Liver (tissue), 9 donors: ENCODE measurements around the gene OOSP2. TPM values are rescaled to one million over a fixed set of nuclear protein-coding genes. Genes with fewer than 3 reads are reported as not detected.
"Not testable (repeated sequence)": the region's sequence is repeated elsewhere in the genome, so short reads cannot be mapped to it uniquely, and the experiment has no call there.

ENCODE experiments used
- DNase-seq: peaks from one replicate; pipeline ENCODE4 v3.0.0-alpha.2; 2017; ENCODE audit warnings: low spot score
- H3K27ac ChIP-seq, 2 donors: one replicate each; pipeline ENCODE4 v1.7.0; 2013; ENCODE audit warnings: inconsistent platforms in 2 of 2, low read length in 2 of 2, control low read depth in 1 of 2, low read depth in 1 of 2, mild to moderate bottlenecking in 1 of 2
- H3K27me3 ChIP-seq, 4 donors: one replicate each; pipeline versions ENCODE4 v1.6.1 to v1.7.0; 2013; ENCODE audit warnings: low read length in 3 of 4, inconsistent platforms in 1 of 4, mild to moderate bottlenecking in 1 of 4, moderate library complexity in 1 of 4; ENCODE audit not compliant: control insufficient read depth in 4 of 4, insufficient read depth in 4 of 4
- H3K36me3 ChIP-seq, 4 donors: one replicate each; pipeline versions ENCODE4 v1.6.1 to v1.7.0; 2013; ENCODE audit warnings: low read length in 3 of 4, mild to moderate bottlenecking in 3 of 4, low read depth in 1 of 4, moderate library complexity in 1 of 4; ENCODE audit not compliant: control insufficient read depth in 4 of 4, insufficient read depth in 3 of 4
- H3K4me1 ChIP-seq, 4 donors: one replicate each; pipeline versions ENCODE4 v1.6.1 to v1.7.0; 2013; ENCODE audit warnings: low read length in 3 of 4, mild to moderate bottlenecking in 3 of 4, moderate library complexity in 1 of 4; ENCODE audit not compliant: control insufficient read depth in 4 of 4, insufficient read depth in 4 of 4
- H3K4me3 ChIP-seq, 3 donors: one replicate each; pipeline versions ENCODE4 v1.6.1 to v1.7.0; 2013; ENCODE audit warnings: low read length in 3 of 3, control low read depth in 1 of 3, low read depth in 1 of 3, mild to moderate bottlenecking in 1 of 3
- H3K9ac ChIP-seq, 2 donors: one replicate each; pipeline ENCODE4 v1.7.0; 2013; ENCODE audit warnings: low read length in 2 of 2, mild to moderate bottlenecking in 2 of 2, moderate library complexity in 2 of 2, control low read depth in 1 of 2, low read depth in 1 of 2
- H3K9me3 ChIP-seq, 4 donors: one replicate each; pipeline versions ENCODE4 v1.6.1 to v1.7.0; 2013; ENCODE audit warnings: low read length in 3 of 4; ENCODE audit not compliant: control insufficient read depth in 4 of 4
- EGR1 ChIP-seq, 2 donors: IDR thresholded peaks; 2 replicates each; pipeline ENCODE4 v1.6.1; 2016 to 2018; ENCODE audit warnings: antibody characterized with exemption in 2 of 2, low read depth in 2 of 2
- FOXA1 ChIP-seq: IDR thresholded peaks from 2 replicates; pipeline ENCODE4 v1.6.1; 2016; ENCODE audit warnings: antibody characterized with exemption
- FOXA2 ChIP-seq: IDR thresholded peaks from 2 replicates; pipeline ENCODE4 v1.6.1; 2016; ENCODE audit warnings: antibody characterized with exemption
- GABPA ChIP-seq, 2 donors: IDR thresholded peaks in 1 of 2; conservative IDR thresholded peaks in 1 of 2; 2 replicates each; pipeline ENCODE4 v1.6.1; 2016; ENCODE audit warnings: antibody characterized with exemption in 2 of 2, mild to moderate bottlenecking in 1 of 2, moderate library complexity in 1 of 2
- HNF4A ChIP-seq, 2 donors: conservative IDR thresholded peaks; 2 replicates each; pipeline ENCODE4 v1.6.1; 2016; ENCODE audit warnings: antibody characterized with exemption in 2 of 2, mild to moderate bottlenecking in 2 of 2
- HNF4G ChIP-seq: IDR thresholded peaks from 2 replicates; pipeline ENCODE4 v1.6.1; 2016; ENCODE audit warnings: antibody characterized with exemption
- JUND ChIP-seq, 2 donors: IDR thresholded peaks; 2 replicates each; pipeline ENCODE4 v1.6.1; 2016; ENCODE audit warnings: antibody characterized with exemption in 2 of 2
- RAD21 ChIP-seq, 2 donors: IDR thresholded peaks; 2 replicates each; pipeline ENCODE4 v1.6.1; 2016; ENCODE audit warnings: antibody characterized with exemption in 2 of 2, mild to moderate bottlenecking in 2 of 2
- RXRA ChIP-seq, 2 donors: IDR thresholded peaks; 2 replicates each; pipeline ENCODE4 v1.6.1; 2017 to 2018; ENCODE audit warnings: antibody characterized with exemption in 2 of 2, mild to moderate bottlenecking in 1 of 2
- TAF1 ChIP-seq: conservative IDR thresholded peaks from 2 replicates; pipeline ENCODE4 v1.6.1; 2016; ENCODE audit warnings: antibody characterized with exemption, mild to moderate bottlenecking
- YY1 ChIP-seq: IDR thresholded peaks from 2 replicates; pipeline ENCODE4 v1.6.1; 2016; ENCODE audit warnings: antibody characterized with exemption, mild to moderate bottlenecking
- WGBS: extraction: QIAGEN DNeasy Blood & Tissue Kit; methylation state at CpG from one replicate; pipeline ENCODE4 v1.1.7; 2013; 5-methylcytosine and 5-hydroxymethylcytosine counted together
- polyA plus RNA-seq, 2 donors: library from polyadenylated mRNA; stranded (reverse) in 1 of 2; unstranded in 1 of 2; fragments of 200-250 nt in 1 of 2; fragments of >200 nt in 1 of 2; fragmentation: Nextera tagmentation in 1 of 2; extraction: Ambion mirVana in 1 of 2; gene quantifications; one replicate each; pipeline versions ENCODE4 v1.2.1 to v1.2.3, GENCODE V29; 2013 to 2015
- total RNA-seq, 2 donors: library from RNA; depleted of rRNA; stranded (reverse); fragments of >200 nt; gene quantifications; one replicate each; pipeline ENCODE4 v1.2.3, GENCODE V29; 2014
- TF ChIP-seq, protein P1 (sequence below): IDR thresholded peaks from 2 replicates; pipeline ENCODE4 v1.6.1; 2016; ENCODE audit warnings: antibody characterized with exemption
- TF ChIP-seq, protein P2 (sequence below): fragments of 150-350 bp; IDR thresholded peaks from 2 replicates; pipeline ENCODE4 v1.5.1; 2017; ENCODE audit warnings: improper control_type of control experiment, low read depth, low read length; ENCODE audit not compliant: missing input control
- TF ChIP-seq, protein P3 (sequence below): IDR thresholded peaks from 2 replicates; pipeline ENCODE4 v1.6.1; 2016; ENCODE audit warnings: antibody characterized with exemption, mild to moderate bottlenecking
- donor health status: healthy.
- donor health status: healthy.
- donor health status: healthy.
- donor health status: healthy.
- donor health status: healthy.

Gene OOSP2
- total and polyA plus RNA-seq, 4 donors: not detected

DNA sequence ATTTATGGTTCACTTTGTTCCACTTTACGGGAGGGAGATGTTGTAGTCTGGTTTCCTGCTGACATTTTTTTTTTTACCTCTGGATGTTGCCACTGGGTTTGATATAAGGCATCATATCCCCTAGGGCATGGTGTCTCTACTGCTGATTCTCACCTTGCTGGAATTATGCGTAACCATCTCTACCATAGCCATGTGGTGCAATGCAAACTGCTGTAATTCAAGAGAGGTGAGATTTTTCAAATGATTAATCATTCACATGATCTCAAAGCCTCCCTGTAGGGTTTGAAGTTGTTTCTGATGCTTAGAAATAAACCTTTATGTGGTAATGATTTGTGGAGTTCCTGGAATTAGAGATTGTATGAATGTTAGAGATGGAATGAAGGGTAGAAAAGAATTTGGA is 29.2 kb downstream of the OOSP2 start:
- Histone ChIP-seq H3K9ac (no peak overlapping the region), H3K9me3 (no peaks in the 10 kb centered on the region), H3K4me1 (no peaks in the 10 kb centered on the region), H3K36me3 (no peaks in the 10 kb centered on the region), H3K27ac (no peak overlapping the region), H3K4me3 (no peak overlapping the region), H3K27me3 (no peaks in the 10 kb centered on the region)
- DNase-seq: no peak
- 72% methylated on average over 2 of the region's 2 CpGs for WGBS
- TF ChIP-seq HNF4G (no peak), EGR1 (IDR thresholded peaks at IDR 0.05; ENCODE audit: low read depth in 2 of 2) (no peak), FOXA2 (no peak), RXRA (IDR thresholded peaks at IDR 0.05) (no peak), FOXA1 (no peak), JUND (IDR thresholded peaks at IDR 0.05) (no peak)
- TF ChIP-seq, protein P1, sequence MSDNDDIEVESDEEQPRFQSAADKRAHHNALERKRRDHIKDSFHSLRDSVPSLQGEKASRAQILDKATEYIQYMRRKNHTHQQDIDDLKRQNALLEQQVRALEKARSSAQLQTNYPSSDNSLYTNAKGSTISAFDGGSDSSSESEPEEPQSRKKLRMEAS: no peak

DNA sequence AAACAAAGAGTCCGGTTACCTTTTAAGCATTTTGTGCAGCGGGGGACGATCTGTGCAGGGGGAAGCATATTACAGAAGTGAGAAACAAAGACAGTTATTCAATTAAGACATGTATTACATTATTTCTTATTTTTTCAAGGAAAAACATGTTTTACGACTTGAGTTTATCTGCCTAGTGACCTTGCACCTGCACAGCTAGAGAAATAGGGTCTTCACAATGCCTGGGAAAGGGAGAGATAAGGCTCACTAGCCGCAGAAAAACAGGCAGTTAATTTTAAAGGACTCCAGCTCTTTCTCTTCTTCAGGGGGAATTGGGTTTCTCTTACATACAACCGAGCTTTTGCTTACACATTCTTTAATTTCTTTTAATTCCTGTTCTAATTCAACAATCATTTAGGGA is 31.4 kb downstream of the OOSP2 start:
- H3K9ac ChIP-seq, H3K9me3 ChIP-seq, H3K4me3 ChIP-seq, H3K27me3 ChIP-seq, DNase-seq, H3K36me3 ChIP-seq, H3K27ac ChIP-seq, H3K4me1 ChIP-seq: not testable (repeated sequence)
- 78% methylated on average over 6 of the region's 6 CpGs for WGBS

DNA sequence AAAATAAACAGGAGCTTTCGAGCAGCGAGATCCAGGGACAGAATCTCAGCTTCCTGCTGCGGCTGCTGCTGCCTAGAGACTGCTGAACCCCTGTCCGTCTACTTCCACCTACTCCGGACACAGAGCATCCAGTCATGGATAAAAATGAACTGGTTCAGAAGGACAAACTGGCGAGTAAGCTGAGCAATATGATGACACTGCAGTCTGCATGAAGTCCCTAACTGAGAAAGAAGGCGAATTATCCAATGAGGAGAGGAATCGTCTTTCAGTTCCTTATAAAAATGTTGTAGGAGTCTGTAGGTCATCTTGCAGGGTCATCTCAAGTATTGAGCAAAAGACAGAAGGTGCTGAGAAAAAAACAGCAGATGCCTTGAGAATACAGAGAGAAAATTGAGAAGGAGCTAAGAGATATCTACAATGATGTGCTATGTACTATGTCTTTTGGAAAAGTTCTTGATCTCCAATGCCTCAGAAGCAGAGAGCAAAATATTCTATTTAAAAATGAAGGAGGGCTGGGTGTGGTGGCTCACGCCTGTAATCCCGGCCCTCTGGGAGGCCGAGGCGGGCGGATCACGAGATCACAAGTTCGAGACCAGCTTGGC is 37.1 kb downstream of the OOSP2 start:
- H3K4me1 ChIP-seq: no peaks in the 10 kb centered on the region
- DNase-seq: no peak
- TF ChIP-seq GABPA (IDR thresholded peaks at IDR 0.05 in 1 of 2, conservative IDR thresholded peaks at IDR 0.05 in 1 of 2) (no peak), TAF1 (no peak), HNF4A (conservative IDR thresholded peaks at IDR 0.05) (no peak), EGR1 (IDR thresholded peaks at IDR 0.05; ENCODE audit: low read depth in 2 of 2) (no peak), RAD21 (IDR thresholded peaks at IDR 0.05) (no peak), HNF4G (no peak), YY1 (no peak)
- TF ChIP-seq, protein P2, sequence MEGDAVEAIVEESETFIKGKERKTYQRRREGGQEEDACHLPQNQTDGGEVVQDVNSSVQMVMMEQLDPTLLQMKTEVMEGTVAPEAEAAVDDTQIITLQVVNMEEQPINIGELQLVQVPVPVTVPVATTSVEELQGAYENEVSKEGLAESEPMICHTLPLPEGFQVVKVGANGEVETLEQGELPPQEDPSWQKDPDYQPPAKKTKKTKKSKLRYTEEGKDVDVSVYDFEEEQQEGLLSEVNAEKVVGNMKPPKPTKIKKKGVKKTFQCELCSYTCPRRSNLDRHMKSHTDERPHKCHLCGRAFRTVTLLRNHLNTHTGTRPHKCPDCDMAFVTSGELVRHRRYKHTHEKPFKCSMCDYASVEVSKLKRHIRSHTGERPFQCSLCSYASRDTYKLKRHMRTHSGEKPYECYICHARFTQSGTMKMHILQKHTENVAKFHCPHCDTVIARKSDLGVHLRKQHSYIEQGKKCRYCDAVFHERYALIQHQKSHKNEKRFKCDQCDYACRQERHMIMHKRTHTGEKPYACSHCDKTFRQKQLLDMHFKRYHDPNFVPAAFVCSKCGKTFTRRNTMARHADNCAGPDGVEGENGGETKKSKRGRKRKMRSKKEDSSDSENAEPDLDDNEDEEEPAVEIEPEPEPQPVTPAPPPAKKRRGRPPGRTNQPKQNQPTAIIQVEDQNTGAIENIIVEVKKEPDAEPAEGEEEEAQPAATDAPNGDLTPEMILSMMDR: no peak
- TF ChIP-seq, protein P3, sequence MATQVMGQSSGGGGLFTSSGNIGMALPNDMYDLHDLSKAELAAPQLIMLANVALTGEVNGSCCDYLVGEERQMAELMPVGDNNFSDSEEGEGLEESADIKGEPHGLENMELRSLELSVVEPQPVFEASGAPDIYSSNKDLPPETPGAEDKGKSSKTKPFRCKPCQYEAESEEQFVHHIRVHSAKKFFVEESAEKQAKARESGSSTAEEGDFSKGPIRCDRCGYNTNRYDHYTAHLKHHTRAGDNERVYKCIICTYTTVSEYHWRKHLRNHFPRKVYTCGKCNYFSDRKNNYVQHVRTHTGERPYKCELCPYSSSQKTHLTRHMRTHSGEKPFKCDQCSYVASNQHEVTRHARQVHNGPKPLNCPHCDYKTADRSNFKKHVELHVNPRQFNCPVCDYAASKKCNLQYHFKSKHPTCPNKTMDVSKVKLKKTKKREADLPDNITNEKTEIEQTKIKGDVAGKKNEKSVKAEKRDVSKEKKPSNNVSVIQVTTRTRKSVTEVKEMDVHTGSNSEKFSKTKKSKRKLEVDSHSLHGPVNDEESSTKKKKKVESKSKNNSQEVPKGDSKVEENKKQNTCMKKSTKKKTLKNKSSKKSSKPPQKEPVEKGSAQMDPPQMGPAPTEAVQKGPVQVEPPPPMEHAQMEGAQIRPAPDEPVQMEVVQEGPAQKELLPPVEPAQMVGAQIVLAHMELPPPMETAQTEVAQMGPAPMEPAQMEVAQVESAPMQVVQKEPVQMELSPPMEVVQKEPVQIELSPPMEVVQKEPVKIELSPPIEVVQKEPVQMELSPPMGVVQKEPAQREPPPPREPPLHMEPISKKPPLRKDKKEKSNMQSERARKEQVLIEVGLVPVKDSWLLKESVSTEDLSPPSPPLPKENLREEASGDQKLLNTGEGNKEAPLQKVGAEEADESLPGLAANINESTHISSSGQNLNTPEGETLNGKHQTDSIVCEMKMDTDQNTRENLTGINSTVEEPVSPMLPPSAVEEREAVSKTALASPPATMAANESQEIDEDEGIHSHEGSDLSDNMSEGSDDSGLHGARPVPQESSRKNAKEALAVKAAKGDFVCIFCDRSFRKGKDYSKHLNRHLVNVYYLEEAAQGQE: no peak
- 83% methylated on average over 15 of the region's 15 CpGs for WGBS
- no peaks in the 10 kb centered on the region for H3K36me3 ChIP-seq
- H3K27ac ChIP-seq: no peak overlapping the region
- no peaks in the 10 kb centered on the region for H3K9me3 ChIP-seq
- H3K9ac ChIP-seq: no peak overlapping the region
- H3K4me3 ChIP-seq: no peak overlapping the region
- H3K27me3 ChIP-seq: no peaks in the 10 kb centered on the region
